Body of pancreas (tissue), 4 donors: ENCODE measurements around the gene MMP23B. TPM values are rescaled to one million over a fixed set of nuclear protein-coding genes. Genes with fewer than 3 reads are reported as not detected.

ENCODE experiments used
- ATAC-seq: fragments of 150-250 bp; one replicate; pipeline ENCODE4 v1.9.1; 2016
- DNase-seq, 4 donors: peaks; one replicate each; pipeline ENCODE4 v3.0.0-alpha.2; 2019
- H3K27ac ChIP-seq, 4 donors: fragments of 200-600 bp; sonication (generic); 1 replicate in 3 of 4; 2 replicates in 1 of 4; pipeline versions ENCODE4 v1.5.1 to v1.6.1; 2016 to 2019; ENCODE audit warnings: mild to moderate bottlenecking in 1 of 4, mixed read lengths in 1 of 4, moderate library complexity in 1 of 4
- H3K27me3 ChIP-seq, 2 donors: fragments of 200-600 bp; sonication (generic); one replicate each; pipeline ENCODE4 v1.6.0; 2016; ENCODE audit warnings: mild to moderate bottlenecking in 1 of 2
- H3K36me3 ChIP-seq, 2 donors: fragments of 200-600 bp; sonication (generic); replicated peaks in 1 of 2; 2 replicates each; pipeline ENCODE4 v1.5.1; 2016; ENCODE audit warnings: low read depth in 2 of 2; ENCODE audit not compliant: insufficient read depth in 1 of 2
- H3K4me1 ChIP-seq: fragments of 200-600 bp; sonication (generic); one replicate; pipeline ENCODE4 v1.6.0; 2016
- H3K4me3 ChIP-seq, 2 donors: fragments of 200-600 bp; sonication (generic); 1 replicate in 1 of 2; 2 replicates in 1 of 2; pipeline ENCODE4 v1.5.1; 2016 to 2019
- H3K9me3 ChIP-seq, 3 donors: fragments of 200-600 bp; sonication (generic); 1 replicate in 2 of 3; 2 replicates in 1 of 3; pipeline ENCODE4 v1.5.1; 2016
- CTCF ChIP-seq, 7 experiments: fragments of 450-650 bp in 4 of 7; fragments of 200-600 bp in 3 of 7; sonication (generic) in 3 of 7; IDR thresholded peaks; one replicate each; pipeline ENCODE4 v1.5.1; 2016 to 2019; ENCODE audit warnings: antibody characterized with exemption in 7 of 7
- POLR2A ChIP-seq, 3 donors: fragments of 450-650 bp; IDR thresholded peaks; one replicate each; pipeline ENCODE4 v1.6.1; 2016; ENCODE audit warnings: antibody characterized with exemption in 3 of 3, mild to moderate bottlenecking in 2 of 3
- WGBS, 2 donors: methylation state at CpG; one replicate each; pipeline ENCODE4 v1.1.5; 2017; 5-methylcytosine and 5-hydroxymethylcytosine counted together
- intact Hi-C: fragments of 100-400 bp; cut with DNase I; formaldehyde crosslinking; loops from one replicate; pipeline ENCODE4 v1.15.1; 2023
- total RNA-seq, 2 donors: library from RNA; depleted of rRNA; stranded (reverse); fragments of >200 nt; gene quantifications; one replicate each; pipeline ENCODE4 v1.1.0, GENCODE V29; 2016

The MMP23B gene
- total RNA-seq, 2 donors from 2014 or later: 0.99 to 1.8 TPM

- TF ChIP-seq CTCF (IDR thresholded peaks at IDR 0.05) (no peak), POLR2A (IDR thresholded peaks at IDR 0.05) (no peak)
- Histone ChIP-seq H3K27me3 (peaks cover 0 to 7% of the 10 kb centered on the region in 2 donors), H3K36me3 (no peaks in the 10 kb centered on the region), H3K9me3 (no peaks in the 10 kb centered on the region), H3K4me1 (peaks cover 7% of the 10 kb centered on the region), H3K27ac (no peak overlapping the region), H3K4me3 (no peak overlapping the region)
- intact Hi-C loops: no loop called here
- WGBS, 2 donors: 78 to 90% methylated on average over 2 to 22 of the region's 37 CpGs
- ATAC-seq: no peak
- DNase-seq: no peak
These were observed 4.6 kb upstream of the MMP23B start for GRCh38 chr1:1627261-1627828.

GRCh38 chr1:1627829-1628753, 3.9 kb upstream of the MMP23B start:
- TF ChIP-seq CTCF (IDR thresholded peaks at IDR 0.05) (no peak), POLR2A (IDR thresholded peaks at IDR 0.05) (no peak)
- peak in 1 of 4 donors; percentile 10 for DNase-seq
- H3K4me1 ChIP-seq: peaks cover 7% of the 10 kb centered on the region
- H3K36me3 ChIP-seq: no peaks in the 10 kb centered on the region
- no peak overlapping the region for H3K4me3 ChIP-seq
- H3K27ac ChIP-seq: no peak overlapping the region
- peaks cover 0 to 7% of the 10 kb centered on the region in 2 donors for H3K27me3 ChIP-seq
- H3K9me3 ChIP-seq: no peaks in the 10 kb centered on the region
- no peak for ATAC-seq
- intact Hi-C loops: no loop called here
- 94 to 96% methylated on average over 20 to 46 of the region's 53 CpGs for WGBS, 2 donors

- ATAC-seq (no peak), DNase-seq (no peak)
- Histone ChIP-seq H3K4me3 (no peak overlapping the region), H3K9me3 (no peaks in the 10 kb centered on the region), H3K4me1 (peaks cover 7% of the 10 kb centered on the region), H3K27me3 (peaks cover 0 to 7% of the 10 kb centered on the region in 2 donors), H3K27ac (no peak overlapping the region), H3K36me3 (no peaks in the 10 kb centered on the region)
- TF ChIP-seq CTCF (IDR thresholded peaks at IDR 0.05) (no peak), POLR2A (IDR thresholded peaks at IDR 0.05) (no peak)
- 67 to 95% methylated on average over 11 to 52 of the region's 53 CpGs for WGBS, 2 donors
- intact Hi-C loops: no loop called here
These were observed 3.1 kb upstream of the MMP23B start for GRCh38 chr1:1628754-1629429.

GRCh38 chr1:1629430-1630190, 2.4 kb upstream of the MMP23B start:
- no peak overlapping the region for H3K27ac ChIP-seq
- TF ChIP-seq CTCF (IDR thresholded peaks at IDR 0.05) (no peak), POLR2A (IDR thresholded peaks at IDR 0.05) (no peak)
- no peaks in the 10 kb centered on the region for H3K9me3 ChIP-seq
- DNase-seq: no peak
- no peak for ATAC-seq
- H3K27me3 ChIP-seq: peaks cover 0 to 7% of the 10 kb centered on the region in 2 donors
- intact Hi-C loops: no loop called here
- WGBS, 2 donors: 73 to 84% methylated on average over 27 to 38 of the region's 48 CpGs
- no peak overlapping the region for H3K4me3 ChIP-seq
- H3K36me3 ChIP-seq: no peaks in the 10 kb centered on the region
- peaks cover 7% of the 10 kb centered on the region for H3K4me1 ChIP-seq
